Karpas-422 (cell line): ENCODE data around the gene GLDC. TPM values are rescaled to one million over a fixed set of nuclear protein-coding genes. Genes with fewer than 3 reads are reported as not detected.

Experiments
- DNase-seq: peaks from one replicate; pipeline ENCODE4 v3.0.0-alpha.2; 2015
- H2AFZ ChIP-seq: fragments of 200-600 bp; sonication (generic); 2 replicates; pipeline ENCODE4 v1.6.1; 2014; ENCODE audit warnings: antibody characterized with exemption, low read length, mixed read lengths
- H3K27ac ChIP-seq: fragments of 200-600 bp; sonication (generic); 2 replicates; pipeline ENCODE4 v1.5.1; 2014; ENCODE audit warnings: mild to moderate bottlenecking, low read length, moderate library complexity
- H3K27me3 ChIP-seq: fragments of 200-600 bp; sonication (generic); 2 replicates; pipeline ENCODE4 v1.6.1; 2014; ENCODE audit warnings: low read length, mixed read lengths
- H3K36me3 ChIP-seq: fragments of 200-600 bp; sonication (generic); 2 replicates; pipeline ENCODE4 v1.6.1; 2014; ENCODE audit warnings: low read length, mixed read lengths; ENCODE audit not compliant: insufficient read depth
- H3K4me1 ChIP-seq: fragments of 200-600 bp; sonication (generic); 2 replicates; pipeline ENCODE4 v1.6.1; 2014; ENCODE audit warnings: mild to moderate bottlenecking, low read length, mixed read lengths
- H3K4me2 ChIP-seq: fragments of 200-600 bp; sonication (generic); 2 replicates; pipeline ENCODE4 v1.6.1; 2014; ENCODE audit warnings: low read length, low read depth, mild to moderate bottlenecking; ENCODE audit not compliant: poor library complexity, severe bottlenecking
- H3K4me3 ChIP-seq: fragments of 200-600 bp; sonication (generic); 2 replicates; pipeline ENCODE4 v1.5.1; 2014; ENCODE audit warnings: mild to moderate bottlenecking, antibody characterized with exemption, low read length, mixed read lengths
- H3K79me2 ChIP-seq: fragments of 200-600 bp; sonication (generic); 2 replicates; pipeline ENCODE4 v1.6.1; 2014; ENCODE audit warnings: mild to moderate bottlenecking, low read length, mixed read lengths
- H3K9ac ChIP-seq: fragments of 200-600 bp; sonication (generic); 2 replicates; pipeline ENCODE4 v1.6.0; 2014; ENCODE audit warnings: low read length
- H3K9me2 ChIP-seq: fragments of 200-600 bp; sonication (generic), shearing (Covaris generic); replicated peaks from 2 replicates; pipeline ENCODE4 v1.6.0; 2014; ENCODE audit warnings: mild to moderate bottlenecking, low read length, moderate library complexity; ENCODE audit not compliant: insufficient read depth
- H3K9me3 ChIP-seq: fragments of 300-700, 200-600 bp; sonication (generic); 2 replicates; pipeline ENCODE4 v1.6.1; 2014; ENCODE audit warnings: low read length, mixed read lengths
- H4K20me1 ChIP-seq: fragments of 200-600 bp; sonication (generic); 2 replicates; pipeline ENCODE4 v1.6.1; 2014; ENCODE audit warnings: mild to moderate bottlenecking, antibody characterized with exemption, low read length, low read depth; ENCODE audit not compliant: insufficient read depth
- small RNA-seq: library from RNA; depleted of rRNA; stranded (forward); fragments of <200 nt; gene quantifications from one replicate; pipeline ENCODE3, GENCODE V24; 2014
- total RNA-seq: library from RNA; depleted of rRNA; stranded (reverse); fragments of >200 nt; shearing (Covaris generic); gene quantifications from 2 replicates; pipeline ENCODE4 v1.2.3, GENCODE V29; 2014; ENCODE audit warnings: low replicate concordance; rRNA removed

The GLDC gene
- total RNA-seq, 1 experiment from 2014 or later = not detected

GRCh38 chr9:6490863-6491262 lies 154.7 kb downstream of the GLDC start:
- no peaks in the 10 kb centered on the region for H4K20me1 ChIP-seq
- H3K4me2 ChIP-seq = no peak overlapping the region
- no peak overlapping the region for H2AFZ ChIP-seq
- peaks cover 51% of the 10 kb centered on the region for H3K79me2 ChIP-seq
- no peak overlapping the region for H3K27ac ChIP-seq
- H3K9ac ChIP-seq = no peak overlapping the region
- H3K4me1 ChIP-seq = no peaks in the 10 kb centered on the region
- H3K36me3 ChIP-seq = peaks cover 22% of the 10 kb centered on the region; the same call in 1 of the 2 replicates
- no peaks in the 10 kb centered on the region for H3K9me3 ChIP-seq
- DNase-seq = no peak
- H3K4me3 ChIP-seq = no peak overlapping the region
- no peaks in the 10 kb centered on the region for H3K27me3 ChIP-seq
- H3K9me2 ChIP-seq = no peaks in the 10 kb centered on the region

- no peak overlapping the region for H2AFZ ChIP-seq
- no peak for DNase-seq
- H3K9me2 ChIP-seq = no peaks in the 10 kb centered on the region
- H3K4me1 ChIP-seq = no peaks in the 10 kb centered on the region
- H3K9me3 ChIP-seq = no peaks in the 10 kb centered on the region
- no peaks in the 10 kb centered on the region for H4K20me1 ChIP-seq
- no peaks in the 10 kb centered on the region for H3K27me3 ChIP-seq
- H3K4me3 ChIP-seq = no peak overlapping the region
- H3K36me3 ChIP-seq = peaks cover 25% of the 10 kb centered on the region; the same call in 1 of the 2 replicates
- peaks cover 56% of the 10 kb centered on the region for H3K79me2 ChIP-seq
- no peak overlapping the region for H3K4me2 ChIP-seq
- no peak overlapping the region for H3K27ac ChIP-seq
- H3K9ac ChIP-seq = no peak overlapping the region
These were observed 156.4 kb downstream of the GLDC start for GRCh38 chr9:6489099-6489498.

GRCh38 chr9:6488395-6488794 lies 157.1 kb downstream of the GLDC start:
- no peak overlapping the region for H3K27ac ChIP-seq
- H3K9ac ChIP-seq = no peak overlapping the region
- no peaks in the 10 kb centered on the region for H3K4me1 ChIP-seq
- no peak overlapping the region for H2AFZ ChIP-seq
- no peak for DNase-seq
- peaks cover 53% of the 10 kb centered on the region for H3K79me2 ChIP-seq
- no peaks in the 10 kb centered on the region for H3K9me3 ChIP-seq
- no peaks in the 10 kb centered on the region for H3K27me3 ChIP-seq
- H3K9me2 ChIP-seq = no peaks in the 10 kb centered on the region
- H3K4me3 ChIP-seq = no peak overlapping the region
- H3K4me2 ChIP-seq = no peak overlapping the region
- H3K36me3 ChIP-seq = peaks cover 21% of the 10 kb centered on the region; the same call in 1 of the 2 replicates
- no peaks in the 10 kb centered on the region for H4K20me1 ChIP-seq

- Histone ChIP-seq H3K36me3 (peaks cover 19% of the 10 kb centered on the region; the same call in 1 of the 2 replicates), H3K4me3 (no peak overlapping the region), H3K27ac (no peak overlapping the region), H2AFZ (no peak overlapping the region), H3K9ac (no peak overlapping the region), H3K79me2 (peaks cover 30% of the 10 kb centered on the region), H3K4me2 (no peak overlapping the region), H3K27me3 (no peaks in the 10 kb centered on the region), H3K9me2 (no peaks in the 10 kb centered on the region), H3K4me1 (no peaks in the 10 kb centered on the region), H3K9me3 (no peaks in the 10 kb centered on the region), H4K20me1 (no peaks in the 10 kb centered on the region)
- no peak for DNase-seq
These were observed 161.3 kb downstream of the GLDC start for GRCh38 chr9:6484210-6484609.

Small RNAs within 50 kb of the gene (small RNA-seq; reads per million reads assigned to genes)
- gene RN7SL123P (not detected), gene RN7SL25P (not detected)

Other genes starting within 250 kb of the GLDC start
- gene UHRF2, start 232.5 kb downstream of the GLDC start, total RNA-seq = 45.4 and 85.5 TPM in 2 replicates
- 45.1 and 61.1 TPM in 2 replicates for gene KDM4C, start 112.2 kb upstream of the GLDC start, total RNA-seq